H1 (cell line): Measurements from ENCODE around the gene WLS. TPM values are rescaled to one million over a fixed set of nuclear protein-coding genes. Genes with fewer than 3 reads are reported as not detected.

Experiments
- CTCF ChIA-PET: fragments of 300-600 bp; sonication (Branson Sonifier 250); formaldehyde crosslinking; loops from one replicate; lab custom pipeline; 2021; ENCODE audit not compliant: partially characterized antibody; lab: Charles Lee
- POLR2A ChIA-PET: fragments of 300-600 bp; sonication (Branson Sonifier 250); formaldehyde crosslinking; loops from one replicate; lab custom pipeline; 2021; ENCODE audit warnings: inconsistent platforms; ENCODE audit not compliant: partially characterized antibody; lab: Charles Lee
- DNase-seq, 2 experiments: peaks; one replicate each; pipeline versions ENCODE4 v3.0.0 to v3.0.0-alpha.2; 2010 to 2022; ENCODE audit warnings: low spot score in 2 of 2, low read depth in 1 of 2, mixed read lengths in 1 of 2
- FAIRE-seq: peaks from 2 replicates; lab custom pipeline; 2011; peaks lifted over from hg19 to GRCh38; lab: Jason Lieb, UNC
- H2AFZ ChIP-seq: 2 replicates; pipeline ENCODE4 v1.8.1; 2012; ENCODE audit warnings: low read length, inconsistent platforms
- H2AK5ac ChIP-seq: 2 replicates; pipeline ENCODE4 v1.6.1; 2013; ENCODE audit warnings: low read depth, low read length
- H2BK120ac ChIP-seq: replicated peaks from 2 replicates; pipeline ENCODE3; 2013; ENCODE audit warnings: low read depth, low read length, inconsistent platforms
- H2BK12ac ChIP-seq: 2 replicates; pipeline ENCODE4 v1.6.1; 2013; ENCODE audit warnings: low read depth, low read length
- H2BK15ac ChIP-seq: 2 replicates; pipeline ENCODE4 v1.6.1; 2013; ENCODE audit warnings: low read length
- H2BK20ac ChIP-seq: 2 replicates; pipeline ENCODE4 v1.6.1; 2013; ENCODE audit warnings: low read length
- H2BK5ac ChIP-seq: 2 replicates; pipeline ENCODE4 v1.6.1; 2013; ENCODE audit warnings: low read depth, low read length
- H3K14ac ChIP-seq: 2 replicates; pipeline ENCODE4 v1.6.1; 2013; ENCODE audit warnings: inconsistent platforms; ENCODE audit not compliant: insufficient read length
- H3K18ac ChIP-seq: 2 replicates; pipeline ENCODE4 v1.6.1; 2013; ENCODE audit warnings: low read length; ENCODE audit errors: extremely low read depth
- H3K23ac ChIP-seq: 2 replicates; pipeline ENCODE4 v1.6.1; 2013; ENCODE audit warnings: inconsistent platforms; ENCODE audit not compliant: insufficient read length
- H3K23me2 ChIP-seq: 2 replicates; pipeline ENCODE4 v1.6.1; 2013; ENCODE audit warnings: low read depth, low read length
- H3K27ac ChIP-seq: 2 replicates; pipeline ENCODE4 v1.6.1; 2011; ENCODE audit warnings: low read depth, low read length, inconsistent platforms
- H3K27me3 ChIP-seq, 4 experiments: replicated peaks in 1 of 4; 1 replicate in 1 of 4; 2 replicates in 3 of 4; pipeline versions ENCODE4 v1.6.1 to v1.8.1; 2011 to 2013; ENCODE audit warnings: low read length in 3 of 4, mild to moderate bottlenecking in 3 of 4, inconsistent platforms in 2 of 4, mixed read lengths in 2 of 4, moderate library complexity in 1 of 4; ENCODE audit not compliant: control insufficient read depth in 3 of 4, insufficient read depth in 3 of 4; ENCODE audit errors: extremely low read depth in 1 of 4
- H3K36me3 ChIP-seq, 4 experiments: 2 replicates each; pipeline versions ENCODE4 v1.6.1 to v1.8.1; 2011 to 2013; ENCODE audit warnings: mild to moderate bottlenecking in 4 of 4, low read length in 3 of 4, moderate library complexity in 2 of 4, control low read depth in 1 of 4, inconsistent platforms in 1 of 4; ENCODE audit not compliant: insufficient read depth in 4 of 4, control insufficient read depth in 2 of 4
- H3K4ac ChIP-seq: replicated peaks from 2 replicates; pipeline ENCODE3; 2013; ENCODE audit warnings: low read length, low read depth, mixed read lengths, inconsistent platforms; ENCODE audit not compliant: insufficient read length
- H3K4me1 ChIP-seq, 4 experiments: replicated peaks in 1 of 4; 1 replicate in 1 of 4; 2 replicates in 3 of 4; pipeline versions ENCODE4 v1.6.1 to v1.8.1; 2011 to 2013; ENCODE audit warnings: low read length in 3 of 4, inconsistent platforms in 2 of 4, mixed read lengths in 1 of 4; ENCODE audit not compliant: insufficient read depth in 4 of 4, control insufficient read depth in 3 of 4
- H3K4me2 ChIP-seq, 2 experiments: 2 replicates each; pipeline versions ENCODE4 v1.6.1 to v1.8.1; 2011 to 2013; ENCODE audit warnings: low read depth in 2 of 2, low read length in 2 of 2, control low read depth in 1 of 2, inconsistent platforms in 1 of 2, mild to moderate bottlenecking in 1 of 2; ENCODE audit not compliant: insufficient read depth in 1 of 2
- H3K4me3 ChIP-seq, 4 experiments: fragments of 200-600, 300-600 bp in 1 of 4; sonication (generic), shearing (Covaris generic), sonication (Bioruptor Twin) in 1 of 4; 2 replicates each; pipeline versions ENCODE4 v1.5.1 to v1.8.1; 2011 to 2016; ENCODE audit warnings: low read length in 4 of 4, low read depth in 3 of 4, control low read depth in 2 of 4, inconsistent platforms in 2 of 4, mild to moderate bottlenecking in 2 of 4, mixed read lengths in 1 of 4, moderate library complexity in 1 of 4; ENCODE audit not compliant: insufficient read depth in 2 of 4; ENCODE audit errors: extremely low read depth in 1 of 4
- H3K56ac ChIP-seq: replicated peaks from 2 replicates; pipeline ENCODE3; 2013; ENCODE audit warnings: low read depth, mild to moderate bottlenecking, mixed read lengths, low read length, inconsistent platforms; ENCODE audit not compliant: insufficient read length
- H3K79me1 ChIP-seq: 2 replicates; pipeline ENCODE4 v1.6.1; 2013; ENCODE audit warnings: low read depth, low read length, control low read depth
- H3K79me2 ChIP-seq, 2 experiments: 2 replicates each; pipeline versions ENCODE4 v1.6.1 to v1.8.1; 2012 to 2013; ENCODE audit warnings: low read length in 2 of 2, mild to moderate bottlenecking in 2 of 2, inconsistent platforms in 1 of 2; ENCODE audit not compliant: insufficient read depth in 2 of 2, control insufficient read depth in 1 of 2
- H3K9ac ChIP-seq, 4 experiments: replicated peaks in 1 of 4; 1 replicate in 1 of 4; 2 replicates in 3 of 4; pipeline versions ENCODE4 v1.6.1 to v1.8.1; 2011 to 2013; ENCODE audit warnings: low read depth in 3 of 4, low read length in 3 of 4, control low read depth in 2 of 4, mild to moderate bottlenecking in 2 of 4, moderate library complexity in 2 of 4, inconsistent platforms in 1 of 4; ENCODE audit errors: extremely low read depth in 1 of 4
- H3K9me3 ChIP-seq, 2 experiments: 2 replicates each; pipeline versions ENCODE4 v1.6.1 to v1.8.1; 2012 to 2013; ENCODE audit warnings: mild to moderate bottlenecking in 2 of 2, moderate library complexity in 2 of 2, control low read depth in 1 of 2, inconsistent platforms in 1 of 2, low read depth in 1 of 2, low read length in 1 of 2, mixed read lengths in 1 of 2; ENCODE audit not compliant: insufficient read depth in 2 of 2
- H4K20me1 ChIP-seq, 2 experiments: replicated peaks in 1 of 2; 2 replicates each; pipeline versions ENCODE3 to v1.8.1; 2011 to 2013; ENCODE audit warnings: inconsistent platforms in 2 of 2, low read length in 2 of 2, mild to moderate bottlenecking in 1 of 2; ENCODE audit not compliant: insufficient read depth in 2 of 2, control insufficient read depth in 1 of 2
- H4K5ac ChIP-seq: 2 replicates; pipeline ENCODE4 v1.6.1; 2013; ENCODE audit warnings: low read length, low read depth, mixed read lengths, inconsistent platforms; ENCODE audit not compliant: insufficient read length
- H4K8ac ChIP-seq: 2 replicates; pipeline ENCODE4 v1.8.0; 2013; ENCODE audit warnings: mild to moderate bottlenecking, moderate library complexity, low read length, inconsistent platforms; ENCODE audit not compliant: insufficient read depth; ENCODE audit errors: extremely low read depth
- H4K91ac ChIP-seq: replicated peaks from 2 replicates; pipeline ENCODE3; 2013; ENCODE audit warnings: low read length, mixed read lengths, inconsistent platforms; ENCODE audit not compliant: insufficient read length
- CREB1 ChIP-seq: IDR thresholded peaks from 2 replicates; pipeline ENCODE4 v1.6.1; 2012; ENCODE audit warnings: inconsistent platforms
- FOSL1 ChIP-seq: IDR thresholded peaks from 2 replicates; pipeline ENCODE4 v1.6.1; 2011; ENCODE audit warnings: mild to moderate bottlenecking, low read depth, low read length, moderate library complexity; ENCODE audit not compliant: insufficient read depth
- GTF2F1 ChIP-seq: IDR thresholded peaks from 2 replicates; pipeline ENCODE4 v1.6.1; 2012; ENCODE audit warnings: low read depth, low read length, improper control_type of control experiment, borderline replicate concordance
- KDM5A ChIP-seq: fragments of 200-600 bp; IDR thresholded peaks from 2 replicates; pipeline ENCODE4 v1.7.1; 2012; ENCODE audit warnings: mild to moderate bottlenecking, low read length, inconsistent platforms, mixed read lengths
- PHF8 ChIP-seq: fragments of 200-600 bp; sonication (generic); conservative IDR thresholded peaks from 2 replicates; pipeline ENCODE4 v1.7.1; 2012; ENCODE audit warnings: low read depth, mild to moderate bottlenecking, inconsistent platforms, low read length, moderate library complexity
- POLR2AphosphoS5 ChIP-seq: IDR thresholded peaks from 2 replicates; pipeline ENCODE4 v1.6.1; 2011; ENCODE audit warnings: low read depth, low read length
- RAD21 ChIP-seq, 2 experiments: IDR thresholded peaks in 1 of 2; conservative IDR thresholded peaks in 1 of 2; 2 replicates each; pipeline ENCODE4 v1.6.1; 2011; ENCODE audit warnings: low read depth in 2 of 2, low read length in 2 of 2, improper control_type of control experiment in 1 of 2, inconsistent platforms in 1 of 2, mild to moderate bottlenecking in 1 of 2, moderate library complexity in 1 of 2
- RBBP5 ChIP-seq: IDR thresholded peaks from 2 replicates; pipeline ENCODE4 v1.7.1; 2012; ENCODE audit warnings: low read depth, mild to moderate bottlenecking, inconsistent platforms, low read length, moderate library complexity, borderline replicate concordance
- RNF2 ChIP-seq: fragments of 200-900, 300-1000 bp; sonication (generic); IDR thresholded peaks from 2 replicates; pipeline ENCODE4 v1.7.1; 2016; ENCODE audit warnings: borderline replicate concordance, low read depth, mild to moderate bottlenecking, antibody characterized with exemption, low read length; ENCODE audit not compliant: poor library complexity, severe bottlenecking; ENCODE audit errors: missing control alignments
- SIN3A ChIP-seq, 2 experiments: IDR thresholded peaks in 1 of 2; conservative IDR thresholded peaks in 1 of 2; 2 replicates each; pipeline ENCODE4 v1.6.1; 2011 to 2012; ENCODE audit warnings: low read length in 2 of 2, improper control_type of control experiment in 1 of 2, low read depth in 1 of 2, mild to moderate bottlenecking in 1 of 2
- SIX5 ChIP-seq: IDR thresholded peaks from 2 replicates; pipeline ENCODE4 v1.6.1; 2011; ENCODE audit warnings: mild to moderate bottlenecking, low read depth, low read length
- TAF1 ChIP-seq: IDR thresholded peaks from 2 replicates; pipeline ENCODE4 v1.6.1; 2011; ENCODE audit warnings: mild to moderate bottlenecking, low read depth, low read length
- WGBS, 2 experiments: shearing (Covaris generic) in 1 of 2; methylation state at CpG; one replicate each; pipeline versions ENCODE4 v1.1.6 to v1.1.7; 2013 to 2015; ENCODE audit warnings: low lambda C conversion rate in 2 of 2, mixed read lengths in 2 of 2, inconsistent platforms in 1 of 2, low coverage in 1 of 2, missing lambda C conversion rate in 1 of 2; ENCODE audit not compliant: insufficient replicate concordance in 2 of 2, insufficient coverage in 1 of 2, insufficient read length in 1 of 2; ENCODE audit errors: extremely low coverage in 1 of 2, missing lambda C conversion rate in 1 of 2; 5-methylcytosine and 5-hydroxymethylcytosine counted together
- polyA plus RNA-seq, 7 experiments: library from polyadenylated mRNA; depleted of rRNA in 3 of 7; stranded (reverse) in 5 of 7; unstranded in 2 of 7; fragments of >200 nt in 5 of 7; fragments of 200-250 nt in 2 of 7; gene quantifications; 1 replicate in 5 of 7; 2 replicates in 1 of 7; 4 replicates in 1 of 7; pipeline versions ENCODE4 v1.2.1 to v1.2.3, GENCODE V29; 2011 to 2013; ENCODE audit warnings: missing spikeins in 2 of 7, mixed read lengths in 2 of 7
- total RNA-seq: library from RNA; stranded (reverse); fragmentation: NEBNext Ultra II Directional; extraction: Animal tissue kit (Norgen Biotek cat#: 25700); gene quantifications from 2 replicates; pipeline ENCODE4 v1.2.1, GENCODE V29; 2021
- TF ChIP-seq, protein P1 (sequence below): IDR thresholded peaks from 2 replicates; pipeline ENCODE4 v1.6.1; 2012; ENCODE audit warnings: inconsistent platforms

The WLS gene
- total and polyA plus RNA-seq, 2 of the 8 experiments (the other 6 are each of a cell fraction or from before 2014, with no cell fraction given), result 1.2 to 2.7 TPM

DNA sequence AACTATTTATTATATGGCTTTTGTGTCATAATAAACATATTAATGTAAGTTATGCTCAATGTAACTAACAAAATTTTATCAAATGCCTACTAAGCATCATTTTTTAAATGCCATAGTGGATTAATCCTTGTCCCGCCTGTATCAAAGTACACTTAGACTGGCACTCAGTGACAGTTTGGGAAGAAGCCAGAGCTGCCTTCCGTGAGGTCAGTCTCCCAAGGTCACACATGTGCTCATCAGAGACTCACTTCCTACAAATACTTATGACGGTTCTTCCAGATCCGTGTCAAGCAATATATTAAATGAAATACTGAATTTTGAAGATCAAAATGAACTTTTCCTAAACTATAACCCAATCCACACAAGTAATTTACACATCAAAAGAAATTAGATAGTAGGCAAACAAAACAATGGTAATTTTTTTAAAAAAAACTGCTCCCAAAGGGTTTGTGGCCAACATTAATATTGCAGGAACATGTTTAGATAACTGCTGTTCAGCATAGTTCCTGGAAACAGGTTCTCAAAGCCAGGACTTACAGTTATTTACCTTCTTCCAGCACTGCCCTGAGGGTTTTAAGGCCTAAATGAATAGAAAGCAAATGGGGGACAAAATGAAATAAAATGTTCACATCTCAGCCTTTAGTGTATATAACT, 27.2 kb downstream of the WLS start:
- no peak overlapping the region for H3K27ac ChIP-seq
- 95% methylated on average over 4 of the region's 4 CpGs; no CpG with 5 or more reads in 1 of the 2 experiments for WGBS, 2 experiments
- H3K79me1 ChIP-seq, result no peaks in the 10 kb centered on the region
- H3K4ac ChIP-seq, result no peak overlapping the region
- H3K23ac ChIP-seq, result no peak overlapping the region
- H4K5ac ChIP-seq, result no peak overlapping the region
- H3K79me2 ChIP-seq, result no peaks in the 10 kb centered on the region
- no peak overlapping the region for H4K8ac ChIP-seq
- H3K4me2 ChIP-seq, result no peak overlapping the region
- no peaks in the 10 kb centered on the region for H4K20me1 ChIP-seq
- H3K56ac ChIP-seq, result no peak overlapping the region
- FAIRE-seq (no peak), DNase-seq (no peak)
- H4K91ac ChIP-seq, result no peak overlapping the region
- ChIA-PET POLR2A (no interaction called here), CTCF (interaction anchor here (1.0 to 1.4 kb wide), 2 partner anchors 9 to 13 kb away, joined by 3 to 4 read pairs; no protein-coding TSS in a partner anchor)
- H2BK5ac ChIP-seq, result no peak overlapping the region
- no peaks in the 10 kb centered on the region for H3K23me2 ChIP-seq
- no peaks in the 10 kb centered on the region for H3K36me3 ChIP-seq
- no peaks in the 10 kb centered on the region for H3K9me3 ChIP-seq
- H2BK15ac ChIP-seq, result no peak overlapping the region
- no peak overlapping the region for H3K14ac ChIP-seq
- no peak overlapping the region for H2BK12ac ChIP-seq
- H3K18ac ChIP-seq, result no peak overlapping the region
- H2AFZ ChIP-seq, result no peak overlapping the region
- no peak overlapping the region for H3K9ac ChIP-seq
- H2AK5ac ChIP-seq, result no peak overlapping the region
- no peak overlapping the region for H3K4me3 ChIP-seq
- no peaks in the 10 kb centered on the region for H3K27me3 ChIP-seq
- H2BK20ac ChIP-seq, result no peak overlapping the region
- no peak overlapping the region for H2BK120ac ChIP-seq
- no peaks in the 10 kb centered on the region for H3K4me1 ChIP-seq
- TF ChIP-seq KDM5A (no peak), FOSL1 (no peak), CREB1 (no peak), TAF1 (no peak), SIN3A (conservative IDR thresholded peaks at IDR 0.05 in 1 of 2, IDR thresholded peaks at IDR 0.05 in 1 of 2; ENCODE audit: low read depth in 1 of 2, low read length in 2 of 2) (no peak), PHF8 (no peak), RNF2 (no peak), POLR2AphosphoS5 (no peak), RAD21 (IDR thresholded peaks at IDR 0.05 in 1 of 2, conservative IDR thresholded peaks at IDR 0.05 in 1 of 2; ENCODE audit: low read depth in 2 of 2, low read length in 2 of 2) (no peak), GTF2F1 (no peak), SIX5 (no peak), RBBP5 (no peak)
- TF ChIP-seq, protein P1, sequence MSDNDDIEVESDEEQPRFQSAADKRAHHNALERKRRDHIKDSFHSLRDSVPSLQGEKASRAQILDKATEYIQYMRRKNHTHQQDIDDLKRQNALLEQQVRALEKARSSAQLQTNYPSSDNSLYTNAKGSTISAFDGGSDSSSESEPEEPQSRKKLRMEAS, result no peak
